ENCODE measurements around the gene TSG101.

Gene TSG101

GRCh38 chr11:18521122-18521521 lies 5.6 kb downstream of the TSG101 start:
- H3K79me2 ChIP-seq (ENCODE audit: control insufficient read depth, insufficient read depth, low read length, poor library complexity): no peaks in the 10 kb centered on the region
- H3K9me3 ChIP-seq (ENCODE audit: insufficient read depth, low read depth, low read length): no peaks in the 10 kb centered on the region
- peaks cover 3 to 4% of the 10 kb centered on the region in 2 experiments for H3K4me1 ChIP-seq (ENCODE audit: control insufficient read depth in 1 of 2, insufficient read depth in 2 of 2, low read length in 2 of 2)
- H3K23ac ChIP-seq (ENCODE audit: low read length): no peak overlapping the region
- no peak overlapping the region for H2BK5ac ChIP-seq (ENCODE audit: low read depth, low read length, poor library complexity)
- no peak overlapping the region for H4K12ac ChIP-seq (ENCODE audit: low read depth, low read length)
- no peak overlapping the region for H2AFZ ChIP-seq (ENCODE audit: insufficient read depth, low read length, poor library complexity)
- H3K14ac ChIP-seq (ENCODE audit: low read length): no peak overlapping the region
- H3K4me2 ChIP-seq (ENCODE audit: low read length): no peak overlapping the region
- no CpG with 5 or more reads among the region's 3 CpGs for WGBS (ENCODE audit: extremely low coverage, insufficient coverage, insufficient read length)
- no peaks in the 10 kb centered on the region for H3K27me3 ChIP-seq (ENCODE audit: insufficient read depth, low read length)
- no peak overlapping the region for H2BK120ac ChIP-seq (ENCODE audit: insufficient read depth, low read length, poor library complexity)
- no peak overlapping the region for H4K8ac ChIP-seq (ENCODE audit: low read depth, low read length)
- H3K27ac ChIP-seq (ENCODE audit: low read depth, low read length): no peak overlapping the region
- no peak overlapping the region for H3K4me3 ChIP-seq (ENCODE audit: low read depth, low read length)
- peaks cover 4 to 10% of the 10 kb centered on the region in 2 experiments for H3K36me3 ChIP-seq (ENCODE audit: control insufficient read depth in 1 of 2, insufficient read depth in 2 of 2, low read length in 2 of 2)
- H3K79me1 ChIP-seq (ENCODE audit: low read length): no peaks in the 10 kb centered on the region
- H3K18ac ChIP-seq (ENCODE audit: low read length): no peak overlapping the region
- no peak overlapping the region for H3K4ac ChIP-seq (ENCODE audit: low read depth, low read length)
- no peak overlapping the region for H4K91ac ChIP-seq (ENCODE audit: low read depth, low read length)
- DNase-seq: no peak
- no peak overlapping the region for H2BK12ac ChIP-seq (ENCODE audit: low read length)
- no peak overlapping the region for H3K9ac ChIP-seq (ENCODE audit: low read length)
- H2AK5ac ChIP-seq (ENCODE audit: low read length): no peak overlapping the region

GRCh38 chr11:18502352-18502751 lies 24.4 kb downstream of the TSG101 start:
- Histone ChIP-seq H3K79me2 (ENCODE audit: control insufficient read depth, insufficient read depth, low read length, poor library complexity) (no peaks in the 10 kb centered on the region), H2AFZ (ENCODE audit: insufficient read depth, low read length, poor library complexity) (no peak overlapping the region), H3K27me3 (ENCODE audit: insufficient read depth, low read length) (no peaks in the 10 kb centered on the region), H3K36me3 (ENCODE audit: control insufficient read depth in 1 of 2, insufficient read depth in 2 of 2, low read length in 2 of 2) (peaks cover 13 to 20% of the 10 kb centered on the region in 2 experiments), H3K4me2 (ENCODE audit: low read length) (no peak overlapping the region), H2BK5ac (ENCODE audit: low read depth, low read length, poor library complexity) (no peak overlapping the region), H2BK12ac (ENCODE audit: low read length) (no peak overlapping the region), H4K91ac (ENCODE audit: low read depth, low read length) (no peak overlapping the region), H3K27ac (ENCODE audit: low read depth, low read length) (no peak overlapping the region), H4K8ac (ENCODE audit: low read depth, low read length) (no peak overlapping the region), H3K4me1 (ENCODE audit: control insufficient read depth in 1 of 2, insufficient read depth in 2 of 2, low read length in 2 of 2) (no peaks in the 10 kb centered on the region), H3K4ac (ENCODE audit: low read depth, low read length) (no peak overlapping the region), H2BK120ac (ENCODE audit: insufficient read depth, low read length, poor library complexity) (no peak overlapping the region), H4K12ac (ENCODE audit: low read depth, low read length) (no peak overlapping the region), H3K9me3 (ENCODE audit: insufficient read depth, low read depth, low read length) (no peaks in the 10 kb centered on the region), H3K79me1 (ENCODE audit: low read length) (no peaks in the 10 kb centered on the region), H3K4me3 (ENCODE audit: low read depth, low read length) (no peak overlapping the region), H3K9ac (ENCODE audit: low read length) (no peak overlapping the region), H3K23ac (ENCODE audit: low read length) (no peak overlapping the region), H3K18ac (ENCODE audit: low read length) (no peak overlapping the region), H2AK5ac (ENCODE audit: low read length) (no peak overlapping the region), H3K14ac (ENCODE audit: low read length) (no peak overlapping the region)
- DNase-seq: no peak

GRCh38 chr11:18501629-18502028 lies 25.1 kb downstream of the TSG101 start:
- no peak overlapping the region for H3K27ac ChIP-seq (ENCODE audit: low read depth, low read length)
- no peak overlapping the region for H3K4me3 ChIP-seq (ENCODE audit: low read depth, low read length)
- no peaks in the 10 kb centered on the region for H3K79me2 ChIP-seq (ENCODE audit: control insufficient read depth, insufficient read depth, low read length, poor library complexity)
- H3K4ac ChIP-seq (ENCODE audit: low read depth, low read length): no peak overlapping the region
- H3K4me1 ChIP-seq (ENCODE audit: control insufficient read depth in 1 of 2, insufficient read depth in 2 of 2, low read length in 2 of 2): no peaks in the 10 kb centered on the region
- H2BK120ac ChIP-seq (ENCODE audit: insufficient read depth, low read length, poor library complexity): no peak overlapping the region
- no peak overlapping the region for H3K18ac ChIP-seq (ENCODE audit: low read length)
- DNase-seq: no peak
- no peak overlapping the region for H3K9ac ChIP-seq (ENCODE audit: low read length)
- H3K14ac ChIP-seq (ENCODE audit: low read length): no peak overlapping the region
- H2BK5ac ChIP-seq (ENCODE audit: low read depth, low read length, poor library complexity): no peak overlapping the region
- H4K12ac ChIP-seq (ENCODE audit: low read depth, low read length): no peak overlapping the region
- H3K36me3 ChIP-seq (ENCODE audit: control insufficient read depth in 1 of 2, insufficient read depth in 2 of 2, low read length in 2 of 2): peaks cover 13 to 21% of the 10 kb centered on the region in 2 experiments
- no peak overlapping the region for H2BK12ac ChIP-seq (ENCODE audit: low read length)
- H4K8ac ChIP-seq (ENCODE audit: low read depth, low read length): no peak overlapping the region
- H3K4me2 ChIP-seq (ENCODE audit: low read length): no peak overlapping the region
- no peaks in the 10 kb centered on the region for H3K9me3 ChIP-seq (ENCODE audit: insufficient read depth, low read depth, low read length)
- no peak overlapping the region for H2AK5ac ChIP-seq (ENCODE audit: low read length)
- H4K91ac ChIP-seq (ENCODE audit: low read depth, low read length): no peak overlapping the region
- no CpG with 5 or more reads among the region's 1 CpG for WGBS (ENCODE audit: extremely low coverage, insufficient coverage, insufficient read length)
- no peaks in the 10 kb centered on the region for H3K79me1 ChIP-seq (ENCODE audit: low read length)
- H2AFZ ChIP-seq (ENCODE audit: insufficient read depth, low read length, poor library complexity): no peak overlapping the region
- H3K27me3 ChIP-seq (ENCODE audit: insufficient read depth, low read length): no peaks in the 10 kb centered on the region
- no peak overlapping the region for H3K23ac ChIP-seq (ENCODE audit: low read length)

- Histone ChIP-seq H3K4ac (ENCODE audit: low read depth, low read length) (no peak overlapping the region), H3K14ac (ENCODE audit: low read length) (no peak overlapping the region), H3K27me3 (ENCODE audit: insufficient read depth, low read length) (no peaks in the 10 kb centered on the region), H2BK12ac (ENCODE audit: low read length) (no peak overlapping the region), H2AFZ (ENCODE audit: insufficient read depth, low read length, poor library complexity) (no peak overlapping the region), H3K4me1 (ENCODE audit: control insufficient read depth in 1 of 2, insufficient read depth in 2 of 2, low read length in 2 of 2) (no peaks in the 10 kb centered on the region), H3K27ac (ENCODE audit: low read depth, low read length) (no peak overlapping the region), H3K4me2 (ENCODE audit: low read length) (no peak overlapping the region), H3K18ac (ENCODE audit: low read length) (no peak overlapping the region), H3K79me1 (ENCODE audit: low read length) (no peaks in the 10 kb centered on the region), H2AK5ac (ENCODE audit: low read length) (no peak overlapping the region), H3K23ac (ENCODE audit: low read length) (no peak overlapping the region), H2BK5ac (ENCODE audit: low read depth, low read length, poor library complexity) (no peak overlapping the region), H4K91ac (ENCODE audit: low read depth, low read length) (no peak overlapping the region), H3K36me3 (ENCODE audit: control insufficient read depth in 1 of 2, insufficient read depth in 2 of 2, low read length in 2 of 2) (peaks cover 6 to 18% of the 10 kb centered on the region in 2 experiments), H4K12ac (ENCODE audit: low read depth, low read length) (no peak overlapping the region), H2BK120ac (ENCODE audit: insufficient read depth, low read length, poor library complexity) (no peak overlapping the region), H3K4me3 (ENCODE audit: low read depth, low read length) (no peak overlapping the region), H3K9me3 (ENCODE audit: insufficient read depth, low read depth, low read length) (no peaks in the 10 kb centered on the region), H3K79me2 (ENCODE audit: control insufficient read depth, insufficient read depth, low read length, poor library complexity) (no peaks in the 10 kb centered on the region), H3K9ac (ENCODE audit: low read length) (no peak overlapping the region), H4K8ac (ENCODE audit: low read depth, low read length) (no peak overlapping the region)
- WGBS (ENCODE audit: extremely low coverage, insufficient coverage, insufficient read length): no CpG with 5 or more reads among the region's 1 CpG
- no peak for DNase-seq
These were observed 28.7 kb downstream of the TSG101 start for GRCh38 chr11:18498039-18498438.

All from trophoblast cell (in vitro differentiated cells and primary cell).